ENCODE data around the gene GPR155.
"Not testable (repeated sequence)": the region's sequence is repeated elsewhere in the genome, so short reads cannot be mapped to it uniquely, and the experiment has no call there.

Gene GPR155

DNA sequence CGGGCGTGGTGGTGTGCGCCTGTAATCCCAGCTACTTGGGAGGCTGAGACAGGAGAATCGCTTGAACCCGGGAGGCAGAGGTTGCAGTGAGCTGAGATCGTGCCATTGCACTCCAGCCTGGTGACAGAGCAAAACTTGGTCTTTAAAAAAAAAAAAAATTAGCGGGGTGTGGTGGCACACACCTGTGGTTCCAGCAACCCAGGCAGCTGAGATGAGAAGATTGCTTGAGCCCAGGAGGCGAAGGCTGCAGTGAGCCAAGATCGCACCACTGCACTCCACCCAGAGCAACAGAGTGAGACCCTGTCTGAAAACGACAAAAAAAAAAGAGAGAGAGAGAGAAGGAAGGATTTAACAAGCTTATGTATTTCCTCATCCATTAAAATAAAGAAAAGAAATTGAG is 2.7 kb upstream of the GPR155 start:
- not testable (repeated sequence) for DNase-seq

DNA sequence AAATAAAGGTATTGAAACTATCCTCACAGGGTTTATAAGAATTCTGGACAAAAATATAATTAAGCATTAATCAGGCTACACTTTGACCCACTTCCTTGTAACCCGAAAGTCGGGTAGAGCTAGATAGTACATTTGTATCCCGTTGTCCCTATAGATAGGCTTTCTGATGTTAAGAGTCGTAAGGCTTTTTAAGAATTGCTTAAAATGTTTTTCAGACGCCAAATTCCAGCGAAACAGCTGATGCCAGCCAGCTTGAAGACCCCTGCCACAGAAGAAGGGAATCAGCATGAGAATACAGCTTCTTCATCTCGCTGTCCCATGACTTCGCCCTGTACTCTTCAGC is 962 bp upstream of the GPR155 start:
- no peak for DNase-seq

DNA sequence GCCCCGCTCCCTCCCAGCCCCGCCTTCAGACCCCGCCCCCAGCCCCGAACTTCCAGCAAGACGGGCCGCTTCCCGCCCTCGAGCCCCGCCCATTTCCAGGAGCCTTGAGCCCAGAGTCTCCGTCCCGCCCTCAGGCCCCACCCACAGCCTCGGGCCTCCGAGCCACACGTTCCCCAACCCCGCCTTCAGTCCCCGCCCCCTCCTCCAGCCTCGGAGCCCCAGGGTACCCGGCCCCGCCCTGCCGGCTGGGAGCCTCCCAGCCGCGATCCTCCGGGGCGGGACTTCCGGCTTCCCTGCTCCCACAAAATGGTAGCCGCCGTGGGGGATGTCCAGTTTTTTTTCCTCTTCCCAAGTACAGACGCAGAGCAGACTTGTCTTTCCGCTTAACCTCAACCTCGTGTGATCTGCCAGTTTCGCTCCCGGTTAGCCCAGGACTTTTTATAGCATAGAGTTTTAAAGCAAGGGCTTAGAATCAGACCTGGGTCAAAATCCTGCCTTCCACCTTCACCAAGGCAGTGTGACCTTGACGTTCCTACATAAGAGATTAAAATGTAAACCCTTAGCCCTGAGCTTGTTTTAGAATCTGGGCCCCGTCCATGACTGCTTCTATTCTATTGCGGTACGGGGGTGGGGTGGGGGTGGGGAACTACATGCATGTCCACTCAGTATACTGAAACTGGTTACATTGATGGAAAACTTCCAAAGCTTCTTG is 435 bp upstream of the GPR155 start:
- DNase-seq = peak; percentile 95

DNA sequence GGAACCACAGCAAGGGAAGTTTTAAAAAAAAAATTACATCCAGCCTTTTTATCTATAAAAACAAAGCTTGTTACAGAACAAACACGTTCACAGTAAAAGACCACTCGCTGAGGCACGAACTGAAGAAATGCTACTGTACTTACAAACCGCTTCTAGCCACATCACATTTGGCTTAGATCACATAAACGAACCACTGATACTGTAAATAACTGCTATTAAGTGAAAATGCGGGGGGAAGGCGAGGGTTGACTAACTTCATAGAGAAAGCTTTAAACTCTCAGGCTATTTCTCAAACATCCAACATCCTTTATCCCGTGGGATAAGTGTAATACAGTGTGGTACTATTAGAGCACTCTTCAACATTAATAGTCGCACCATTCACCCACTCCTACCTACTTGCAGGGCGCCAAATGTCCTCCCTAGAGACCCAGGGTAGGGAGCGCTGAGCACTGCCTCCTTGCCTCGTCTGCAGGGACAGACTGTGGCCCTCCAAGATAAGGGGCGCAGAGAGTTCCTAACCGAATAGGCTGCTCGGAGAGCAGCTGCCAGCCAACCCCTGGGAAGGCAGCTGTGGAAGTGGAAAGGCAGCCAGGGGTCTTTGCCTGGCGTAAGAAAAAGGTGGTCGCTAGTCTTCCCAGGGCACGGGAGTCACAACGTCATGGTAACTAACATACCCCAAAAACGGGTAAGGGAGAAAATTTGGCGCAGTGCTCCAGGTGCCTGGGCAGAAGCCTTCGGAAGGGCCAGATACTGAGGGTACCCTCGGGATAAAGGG is 854 bp downstream of the GPR155 start:
- DNase-seq = no peak

DNA sequence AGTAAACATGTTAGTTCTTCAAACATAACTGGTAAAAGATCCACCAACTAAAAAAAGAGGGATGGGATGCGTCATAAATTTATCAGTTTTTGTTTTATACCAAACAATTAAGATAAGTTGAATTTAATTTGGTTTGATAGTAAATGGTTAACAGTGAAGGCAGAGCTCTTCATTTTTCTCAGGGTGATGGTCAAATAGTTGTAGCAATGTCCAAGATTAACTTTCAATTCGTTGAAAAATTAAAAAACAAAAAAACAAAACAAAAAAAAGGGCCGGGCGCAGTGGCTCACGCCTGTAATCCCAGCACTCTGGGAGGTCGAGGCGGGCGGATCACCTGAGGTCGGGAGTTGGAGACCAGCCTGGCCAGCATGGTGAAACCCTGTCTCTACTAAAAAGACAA is 1.8 kb downstream of the GPR155 start:
- not testable (repeated sequence) for DNase-seq

DNA sequence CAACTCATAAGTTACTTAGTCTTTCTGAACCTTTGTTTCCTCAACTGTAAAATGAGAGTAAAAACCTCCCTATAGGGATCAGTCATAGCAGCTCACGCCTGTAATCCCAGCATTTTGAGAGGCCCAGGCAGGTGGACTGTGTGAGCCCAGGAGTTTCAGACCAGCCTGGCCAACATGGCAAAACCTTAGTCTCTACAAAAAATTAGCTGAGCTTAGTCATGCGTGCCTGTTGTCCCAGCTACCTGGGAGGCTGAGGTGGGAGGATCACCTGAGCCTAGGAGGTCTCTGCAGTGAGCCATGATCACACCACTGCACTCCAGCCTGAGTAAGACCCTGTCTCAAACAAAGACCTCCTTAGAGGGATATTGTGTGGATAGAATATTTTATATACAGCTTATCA is 2.3 kb downstream of the GPR155 start:
- DNase-seq = no peak

DNA sequence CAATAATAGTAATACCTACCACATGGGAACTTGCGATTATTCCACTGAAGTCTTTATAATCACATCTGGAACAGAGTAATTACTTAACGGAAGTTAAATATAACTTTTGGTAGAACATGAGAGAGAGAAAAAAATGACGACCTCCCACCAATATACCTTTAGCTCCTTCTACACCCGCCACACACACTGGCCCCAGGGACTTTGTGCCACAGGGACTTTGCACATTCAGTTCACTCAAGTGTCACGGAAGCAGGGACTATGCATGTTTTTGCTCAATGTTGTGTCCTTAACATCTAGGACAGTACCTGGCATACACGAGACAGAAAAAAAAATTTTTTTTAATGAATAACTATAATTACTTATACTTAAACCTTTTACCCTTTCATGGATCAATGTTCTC is 4.0 kb downstream of the GPR155 start:
- DNase-seq = no peak

DNA sequence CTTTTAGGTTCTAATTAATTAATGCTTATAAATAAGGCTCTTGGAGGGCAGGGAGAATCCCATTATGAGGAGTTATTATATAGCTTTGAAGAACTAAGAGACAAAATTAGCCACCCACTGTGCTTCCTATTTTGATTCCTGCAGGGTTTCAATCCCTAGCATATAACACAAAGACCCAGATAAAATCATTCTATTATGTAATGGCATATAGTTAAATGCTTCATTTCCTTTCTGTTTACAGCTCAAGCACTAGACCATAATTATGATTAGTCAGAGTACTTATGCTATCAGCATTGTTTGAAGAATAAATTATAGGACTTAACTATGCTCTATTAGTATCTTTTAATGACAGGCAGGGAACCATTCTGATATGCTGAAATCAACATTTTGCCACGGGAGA is 9.1 kb downstream of the GPR155 start:
- DNase-seq = no peak

DNA sequence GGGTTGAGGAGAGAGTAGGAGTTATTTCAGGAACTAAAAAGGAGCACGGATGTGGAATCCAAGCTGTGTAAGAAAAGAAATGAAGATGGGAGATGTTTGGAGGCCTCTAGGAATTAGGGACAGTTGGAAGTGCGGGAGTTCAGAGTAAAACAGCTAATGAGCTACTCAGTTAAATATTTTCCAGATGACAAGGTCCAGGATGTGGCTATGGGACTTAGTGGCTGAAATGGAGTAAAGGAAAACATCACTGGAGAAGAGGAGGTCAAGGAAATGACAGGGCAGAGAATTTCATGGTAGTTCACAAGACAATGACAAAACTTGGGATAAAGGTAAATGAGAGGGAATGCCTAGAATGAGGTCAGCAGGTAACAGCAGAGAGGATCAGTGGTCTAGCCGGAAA is 13.0 kb downstream of the GPR155 start:
- DNase-seq = no peak

DNA sequence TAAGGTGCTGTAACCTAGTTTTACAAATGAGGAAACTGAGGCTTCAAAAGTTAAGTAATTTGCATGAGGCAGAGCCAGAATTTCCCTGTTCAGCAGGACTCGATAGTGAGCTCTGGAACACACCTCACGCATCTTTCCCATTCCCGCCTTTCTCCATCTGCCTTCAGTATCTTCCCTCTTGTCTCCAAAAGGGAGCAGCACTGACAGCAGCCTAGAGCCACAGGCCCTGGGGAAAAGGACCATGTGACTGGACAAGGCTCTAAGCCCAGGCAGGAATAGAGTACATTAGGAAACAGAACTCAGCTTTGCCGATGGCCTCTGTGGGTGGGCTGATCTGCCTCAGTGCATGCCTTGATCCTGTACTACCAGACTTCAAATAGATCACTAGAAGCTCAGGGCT is 21.5 kb downstream of the GPR155 start:
- peak; percentile 3 for DNase-seq

DNA sequence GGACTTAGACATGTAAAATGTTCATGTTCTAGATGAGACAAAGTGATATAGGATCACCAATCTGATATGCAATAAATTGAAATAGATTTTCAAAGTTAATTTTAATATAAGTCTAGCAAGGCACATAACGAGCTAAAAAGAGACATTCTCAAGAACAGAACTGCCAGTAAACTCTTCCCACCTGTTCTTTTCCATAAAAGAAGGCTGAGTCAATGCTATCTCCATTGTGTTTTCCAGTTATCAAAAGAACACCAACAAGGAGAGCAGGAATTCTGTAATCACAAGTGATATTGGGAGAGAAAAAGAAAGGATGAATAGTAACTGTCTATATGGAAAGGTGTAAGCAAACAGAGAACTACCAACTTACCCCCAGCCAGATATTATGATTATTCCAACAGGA is 25.6 kb downstream of the GPR155 start:
- DNase-seq = no peak

DNA sequence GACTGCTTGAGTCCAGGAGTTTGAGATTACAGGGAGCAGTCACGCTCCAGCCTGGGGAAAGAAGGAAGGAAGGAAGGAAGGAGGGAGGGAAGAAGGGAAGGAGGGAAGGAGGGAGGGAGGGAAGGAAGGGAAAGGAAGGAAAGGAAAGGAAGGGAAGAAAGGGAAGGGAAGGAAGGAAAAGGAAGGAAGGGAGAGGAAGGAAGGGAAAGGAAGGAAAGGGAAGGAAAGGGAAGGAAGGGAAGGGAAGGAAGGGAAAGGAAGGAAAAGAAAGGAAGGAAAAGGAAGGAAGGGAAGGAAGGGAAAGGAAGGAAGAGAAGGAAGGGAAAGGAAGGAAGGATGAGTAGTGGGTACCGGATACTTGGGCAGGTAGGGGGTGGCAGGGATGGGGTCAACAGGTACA is 32.3 kb downstream of the GPR155 start:
- no peak for DNase-seq

DNA sequence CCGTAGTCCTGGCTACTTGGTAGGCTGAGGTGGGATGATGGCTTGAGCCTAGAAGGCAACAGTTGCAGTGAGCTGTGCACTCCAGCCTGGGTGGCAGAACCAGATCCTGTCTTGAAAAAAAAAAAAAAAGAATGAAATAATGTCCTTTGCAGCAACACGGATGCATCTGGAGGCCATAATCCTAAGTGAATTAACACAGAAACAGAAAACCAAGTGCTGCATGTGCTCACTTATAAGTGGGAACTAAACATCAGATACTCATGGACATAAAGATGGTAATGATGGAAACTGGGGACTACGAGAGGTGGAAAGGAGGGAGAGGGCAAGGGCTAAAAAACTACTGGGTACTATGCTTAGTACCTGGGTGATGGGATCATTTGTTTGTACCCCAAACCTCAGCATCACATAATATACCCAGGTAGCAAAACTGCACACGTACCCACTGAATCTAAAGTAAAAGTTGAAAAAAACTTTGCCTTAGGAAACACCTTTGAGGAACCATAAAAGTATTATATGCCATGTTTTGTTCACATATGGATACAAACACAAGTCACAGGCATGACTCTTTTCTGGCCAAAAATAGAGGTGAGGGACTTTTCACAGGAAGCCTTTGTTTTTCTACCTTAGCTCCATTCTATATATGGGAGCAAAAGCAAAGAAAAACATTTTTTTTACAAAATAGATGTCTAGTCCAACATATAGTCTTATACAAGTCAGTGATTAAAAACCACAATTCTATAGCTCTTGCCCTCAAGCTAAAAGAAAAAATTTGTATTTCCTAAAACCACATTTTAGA is 36.6 kb downstream of the GPR155 start:
- no peak for DNase-seq

DNA sequence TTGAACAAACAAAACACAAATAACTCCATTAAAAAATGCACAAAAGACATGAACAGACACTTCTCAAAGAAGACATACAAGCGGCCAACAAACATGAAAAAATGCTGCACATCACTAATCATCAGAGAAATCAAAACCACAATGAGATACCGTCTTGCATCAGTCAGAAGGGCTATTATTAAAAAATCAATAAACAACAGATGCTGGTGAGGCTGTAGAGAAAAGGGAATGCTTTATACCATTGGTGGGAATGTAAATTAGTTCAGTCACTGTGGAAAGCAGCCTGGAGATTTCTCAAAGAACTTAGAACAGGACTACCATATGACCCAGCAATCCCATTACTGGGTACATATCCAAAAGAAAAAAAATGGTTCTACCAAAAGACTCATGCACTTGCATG is 37.8 kb downstream of the GPR155 start:
- DNase-seq = no peak

DNA sequence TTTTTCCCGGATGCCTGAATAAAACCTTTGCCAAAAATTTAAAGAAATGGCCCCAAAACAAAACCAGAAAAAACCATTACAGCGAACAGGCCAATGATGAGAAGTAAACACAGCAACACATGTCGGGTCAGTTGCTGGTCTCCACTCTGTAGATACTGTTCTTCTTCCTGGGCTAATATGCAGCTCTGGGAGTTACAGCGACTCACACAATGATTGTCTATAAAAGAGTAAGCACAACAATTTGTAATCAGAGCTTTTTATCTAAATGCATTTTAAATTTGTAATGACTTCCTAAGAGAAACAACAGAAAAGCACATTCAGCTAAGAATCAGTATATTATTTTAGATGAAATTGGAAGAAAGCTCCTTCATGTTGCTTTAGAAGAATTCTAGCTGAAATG is 40.3 kb downstream of the GPR155 start:
- DNase-seq = no peak

DNA sequence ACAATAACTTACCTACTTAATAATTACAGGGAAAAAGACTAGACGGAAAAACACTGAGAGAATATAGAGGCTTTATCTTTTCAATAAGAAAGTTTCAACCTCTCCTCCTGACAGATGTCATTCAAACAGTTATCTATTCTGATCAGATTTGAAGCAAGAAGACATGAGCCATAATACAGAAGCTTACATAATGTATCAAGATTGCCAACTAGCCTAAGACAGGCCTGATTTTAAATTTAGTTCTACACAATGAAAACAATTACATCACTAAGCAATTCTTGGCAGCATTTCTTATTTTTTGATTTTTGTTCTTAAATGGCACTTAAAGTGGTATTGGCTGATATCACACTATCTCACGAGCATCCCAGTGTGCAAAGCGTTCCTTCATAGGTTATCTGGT is 41.6 kb downstream of the GPR155 start:
- DNase-seq = no peak

DNA sequence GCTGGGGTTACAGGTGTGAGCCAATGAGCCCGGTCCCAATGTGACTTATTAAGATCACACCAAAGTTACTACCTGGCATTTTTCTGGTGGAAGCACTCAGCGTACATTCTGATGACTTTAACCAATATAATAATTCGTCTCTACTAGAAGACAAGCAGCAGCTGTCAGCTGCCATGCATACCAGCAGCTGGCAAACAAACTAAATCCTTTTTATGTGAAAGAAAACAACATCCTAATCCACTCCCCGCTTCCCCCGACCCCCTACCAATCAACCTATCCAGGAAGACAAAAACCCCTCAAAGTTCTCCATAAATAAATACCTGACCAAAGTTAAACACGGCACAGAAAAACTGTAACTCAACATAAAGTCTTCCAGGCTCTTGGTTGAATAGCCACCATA is 42.1 kb downstream of the GPR155 start:
- no peak for DNase-seq

DNA sequence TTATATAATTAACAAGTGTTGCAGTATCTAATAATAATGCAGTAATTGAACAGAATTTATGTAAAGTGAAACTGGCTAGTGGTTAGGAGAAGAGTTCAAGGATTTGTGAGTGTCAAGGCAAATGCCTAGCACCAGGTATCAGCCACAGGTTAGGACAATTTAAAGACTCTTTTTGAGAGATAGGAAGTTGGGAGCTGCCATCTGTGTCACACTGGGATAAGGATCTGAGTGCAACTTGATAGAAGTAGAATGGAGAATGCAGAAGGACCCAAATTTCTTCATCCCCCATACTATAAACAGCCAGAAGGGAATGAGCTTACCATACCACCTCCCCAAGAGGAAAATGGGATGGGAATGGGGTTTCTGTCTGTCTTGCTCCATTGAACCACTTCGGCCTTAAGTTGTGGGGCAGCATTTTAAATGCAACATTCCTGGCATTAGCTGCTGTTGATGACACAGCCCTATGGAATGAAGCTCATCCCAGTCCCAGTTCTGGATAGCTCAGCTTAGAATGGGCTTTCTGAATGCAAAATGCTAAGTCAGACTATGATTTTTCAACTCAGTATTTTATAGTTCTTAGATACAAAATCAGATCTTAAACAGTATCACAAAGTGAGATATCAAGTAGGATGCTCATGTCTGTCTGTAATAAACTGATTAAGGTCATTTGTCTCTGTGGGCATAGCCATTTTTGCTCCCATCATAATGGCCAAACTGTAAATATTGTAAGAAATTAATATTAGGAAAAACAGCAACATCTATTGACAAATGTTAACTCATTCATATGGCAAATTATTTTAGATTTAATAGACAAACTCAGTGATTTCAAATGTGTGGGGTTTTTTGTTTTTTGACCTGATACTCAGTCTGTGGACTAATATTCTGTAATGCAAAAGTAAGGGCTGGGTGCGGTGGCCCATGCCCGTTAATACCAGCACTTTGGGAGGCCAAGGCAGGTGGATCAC is 44.0 kb downstream of the GPR155 start:
- no peak for DNase-seq

DNA sequence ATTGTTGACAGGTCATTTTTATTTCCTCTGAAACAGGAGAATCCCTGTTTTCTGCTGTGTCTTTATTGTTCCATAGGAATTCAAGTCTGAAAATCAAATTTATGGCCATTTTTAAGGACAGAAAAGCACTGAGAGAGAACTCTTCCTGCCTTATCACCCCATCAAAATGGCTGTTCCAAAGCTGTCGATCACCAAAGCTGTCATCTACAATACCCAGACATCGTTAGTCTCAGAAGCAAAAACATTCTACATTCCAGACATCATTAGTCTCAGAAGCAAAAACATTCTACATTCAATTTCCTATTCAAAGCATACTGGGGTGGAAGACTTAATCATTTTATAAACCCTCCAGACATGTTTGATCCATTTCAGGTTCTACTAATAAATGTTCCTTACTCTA is 46.9 kb downstream of the GPR155 start:
- DNase-seq = no peak

DNA sequence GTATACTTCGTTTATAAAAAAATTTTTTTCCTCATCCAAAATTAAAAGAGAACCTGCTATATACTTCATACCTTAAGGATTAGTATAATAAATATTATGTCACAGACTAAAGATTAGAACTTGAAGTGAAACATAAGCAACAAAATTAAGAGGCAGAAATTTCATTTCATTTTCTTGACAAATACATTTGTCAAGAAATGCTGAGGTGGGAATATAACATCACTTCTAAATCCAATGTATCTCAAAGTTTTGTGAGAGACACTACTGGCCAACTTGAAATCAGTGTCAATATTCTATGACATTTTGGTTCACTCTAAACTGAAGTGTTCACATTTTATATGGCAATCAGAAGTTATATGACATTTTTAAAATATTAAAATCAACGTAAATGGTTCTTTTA is 47.5 kb downstream of the GPR155 start:
- no peak for DNase-seq

DNA sequence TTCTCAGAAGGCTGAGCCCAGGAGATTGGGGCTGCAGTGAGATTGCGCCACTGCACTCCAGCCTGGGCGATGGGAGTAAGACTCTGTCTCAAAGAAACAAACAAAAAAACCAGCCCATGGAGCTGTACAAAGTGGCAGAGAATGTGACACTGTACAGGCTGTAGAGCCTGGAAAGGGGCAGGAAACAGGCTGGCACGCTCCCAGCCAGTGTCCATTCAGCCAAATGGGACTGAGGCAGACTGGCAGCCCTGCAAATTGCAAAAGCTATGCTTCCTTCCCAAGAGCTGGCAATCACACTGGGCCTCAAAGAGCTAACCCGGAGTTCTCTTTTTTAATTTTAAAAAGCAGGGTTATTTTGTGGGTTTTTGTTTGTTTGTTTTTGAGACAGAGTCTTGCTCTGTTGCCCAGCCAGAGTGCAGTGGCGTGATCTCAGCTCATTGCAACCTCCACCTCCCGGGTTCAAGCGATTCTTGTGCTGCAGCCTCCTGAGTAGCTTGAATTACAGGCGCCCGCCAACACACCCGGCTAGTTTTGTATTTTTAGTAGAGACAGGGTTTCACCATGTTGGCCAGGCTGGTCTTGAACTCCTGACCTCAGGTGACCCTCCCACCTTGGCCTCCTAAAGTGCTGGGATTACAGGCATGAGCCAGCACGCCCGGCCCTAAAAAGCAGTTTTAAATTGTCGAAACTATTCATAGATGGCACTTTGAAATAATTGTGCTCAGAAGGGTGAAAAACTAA is 48.5 kb downstream of the GPR155 start:
- no peak for DNase-seq

DNA sequence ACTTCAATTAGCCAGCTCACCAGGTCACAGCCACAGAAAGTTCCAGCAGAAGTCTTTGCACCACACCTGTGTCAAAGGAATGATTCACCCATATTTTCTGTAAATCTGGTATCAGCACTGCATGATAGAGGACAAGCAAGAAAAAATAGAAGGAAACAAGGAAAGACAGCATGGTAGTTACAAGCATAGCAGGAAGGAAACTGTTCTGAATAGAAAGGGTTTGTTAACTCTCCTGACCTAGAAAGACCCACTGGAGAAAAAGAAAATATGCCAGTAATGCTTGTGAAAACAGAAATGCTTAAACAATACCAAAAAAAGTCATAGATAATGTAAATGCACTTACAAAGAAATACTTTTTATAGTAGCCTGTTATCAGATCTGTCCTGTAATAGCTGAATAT is 50.5 kb downstream of the GPR155 start:
- DNase-seq = no peak

Measured in NCI-H1092 (cell line).